AG04450 (cell line): ENCODE measurements around the gene IDH3A. TPM values are rescaled to one million over a fixed set of nuclear protein-coding genes. Genes with fewer than 3 reads are reported as not detected.
"Not testable (repeated sequence)": the region's sequence is repeated elsewhere in the genome, so short reads cannot be mapped to it uniquely, and the experiment has no call there.

Source experiments
- CTCF ChIA-PET: fragments of 300-600, 350-600 bp; formaldehyde crosslinking; extraction: SDS; loops from one replicate; lab custom pipeline; 2022; ENCODE audit warnings: antibody characterized with exemption, inconsistent platforms; lab: Charles Lee
- POLR2A ChIA-PET: fragments of 350-600 bp; formaldehyde crosslinking; extraction: SDS; loops from one replicate; lab custom pipeline; 2021; ENCODE audit warnings: antibody characterized with exemption, inconsistent platforms; lab: Yijun Ruan, JAX
- DNase-seq: peaks from one replicate; pipeline ENCODE4 v3.0.0-alpha.2; 2011; ENCODE audit warnings: low read depth, low spot score
- H3K27ac ChIP-seq: one replicate; pipeline ENCODE4 v1.5.1; 2012; ENCODE audit warnings: low read depth, low read length, control low read depth
- H3K27me3 ChIP-seq: one replicate; pipeline ENCODE4 v1.6.0; 2012; ENCODE audit warnings: low read length; ENCODE audit not compliant: control insufficient read depth, insufficient read depth
- H3K4me3 ChIP-seq: 2 replicates; pipeline ENCODE4 v1.5.1; 2011; ENCODE audit warnings: mild to moderate bottlenecking, low read depth, low read length, control low read depth
- H3K9me3 ChIP-seq: 2 replicates; pipeline ENCODE4 v1.5.1; 2012; ENCODE audit warnings: low read length; ENCODE audit not compliant: control insufficient read depth, insufficient read depth
- polyA plus RNA-seq: library from polyadenylated mRNA; depleted of rRNA; stranded (reverse); fragments of >200 nt; gene quantifications from 2 replicates; pipeline ENCODE4 v1.2.3, GENCODE V29; 2011
- TF ChIP-seq, protein P1 (sequence below): IDR thresholded peaks from 2 replicates; pipeline ENCODE4 v1.5.1; 2011; ENCODE audit warnings: low read depth, low read length, control low read depth, inconsistent platforms

Gene IDH3A
- polyA plus RNA-seq, 1 experiment = 69.1 TPM

DNA sequence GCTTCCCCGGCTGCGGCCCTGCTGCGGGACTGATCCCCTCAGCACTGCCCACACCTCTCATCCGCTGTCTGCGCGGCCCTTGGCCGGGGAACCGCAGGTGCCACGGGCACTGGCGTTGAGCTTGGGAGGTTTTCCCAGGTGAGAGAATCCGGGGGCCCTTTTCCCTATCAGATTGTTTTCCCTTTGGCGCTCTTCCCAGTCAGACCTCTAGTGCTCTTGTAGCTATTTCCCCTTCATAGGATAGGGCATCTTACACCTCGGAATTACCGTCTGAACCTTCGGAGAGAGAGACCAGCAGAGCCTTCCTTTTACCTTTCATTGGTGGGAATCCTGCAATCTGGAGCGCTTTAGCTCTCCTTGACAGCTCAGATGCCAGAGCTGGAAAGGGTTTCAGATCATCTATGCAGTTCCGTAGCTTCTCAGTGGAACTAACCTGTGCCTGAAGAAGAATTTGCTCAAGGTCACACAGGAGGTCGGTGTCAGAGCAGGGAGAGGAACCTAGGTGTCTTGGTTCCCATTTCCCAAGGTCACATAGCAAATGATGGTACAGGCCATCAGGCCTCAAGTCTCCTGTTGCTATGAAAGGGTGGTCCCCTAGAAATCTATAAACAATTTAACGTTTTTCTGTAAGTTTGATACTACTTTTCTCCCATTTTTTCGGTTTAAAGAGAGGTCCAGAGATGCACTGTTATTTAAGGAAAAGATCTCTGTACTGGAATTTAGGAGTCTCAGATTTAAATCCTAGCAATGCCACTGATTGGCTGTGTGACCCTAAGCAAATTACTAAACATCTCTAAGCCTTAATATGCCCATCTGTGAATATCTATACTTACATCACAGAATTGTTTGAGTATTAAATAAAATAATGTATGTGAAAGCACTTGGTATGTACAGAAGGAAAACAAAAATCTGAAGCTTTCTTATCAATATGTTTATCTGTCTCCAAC, 916 bp downstream of the IDH3A start:
- H3K27me3 ChIP-seq = no peaks in the 10 kb centered on the region
- POLR2A ChIA-PET = interaction anchor here (0.8 kb wide), 1 partner anchor 22 kb away, joined by 3 read pairs; no protein-coding TSS in a partner anchor
- TF ChIP-seq, protein P1, sequence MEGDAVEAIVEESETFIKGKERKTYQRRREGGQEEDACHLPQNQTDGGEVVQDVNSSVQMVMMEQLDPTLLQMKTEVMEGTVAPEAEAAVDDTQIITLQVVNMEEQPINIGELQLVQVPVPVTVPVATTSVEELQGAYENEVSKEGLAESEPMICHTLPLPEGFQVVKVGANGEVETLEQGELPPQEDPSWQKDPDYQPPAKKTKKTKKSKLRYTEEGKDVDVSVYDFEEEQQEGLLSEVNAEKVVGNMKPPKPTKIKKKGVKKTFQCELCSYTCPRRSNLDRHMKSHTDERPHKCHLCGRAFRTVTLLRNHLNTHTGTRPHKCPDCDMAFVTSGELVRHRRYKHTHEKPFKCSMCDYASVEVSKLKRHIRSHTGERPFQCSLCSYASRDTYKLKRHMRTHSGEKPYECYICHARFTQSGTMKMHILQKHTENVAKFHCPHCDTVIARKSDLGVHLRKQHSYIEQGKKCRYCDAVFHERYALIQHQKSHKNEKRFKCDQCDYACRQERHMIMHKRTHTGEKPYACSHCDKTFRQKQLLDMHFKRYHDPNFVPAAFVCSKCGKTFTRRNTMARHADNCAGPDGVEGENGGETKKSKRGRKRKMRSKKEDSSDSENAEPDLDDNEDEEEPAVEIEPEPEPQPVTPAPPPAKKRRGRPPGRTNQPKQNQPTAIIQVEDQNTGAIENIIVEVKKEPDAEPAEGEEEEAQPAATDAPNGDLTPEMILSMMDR = no peak
- H3K4me3 ChIP-seq = peak overlapping the region; percentile 75
- no peak for DNase-seq
- CTCF ChIA-PET = interaction anchor here (0.5 to 0.9 kb wide), 2 partner anchors 28 to 647 kb away, joined by 3 to 5 read pairs; no protein-coding TSS in a partner anchor
- no peaks in the 10 kb centered on the region for H3K9me3 ChIP-seq
- H3K27ac ChIP-seq = no peak overlapping the region

DNA sequence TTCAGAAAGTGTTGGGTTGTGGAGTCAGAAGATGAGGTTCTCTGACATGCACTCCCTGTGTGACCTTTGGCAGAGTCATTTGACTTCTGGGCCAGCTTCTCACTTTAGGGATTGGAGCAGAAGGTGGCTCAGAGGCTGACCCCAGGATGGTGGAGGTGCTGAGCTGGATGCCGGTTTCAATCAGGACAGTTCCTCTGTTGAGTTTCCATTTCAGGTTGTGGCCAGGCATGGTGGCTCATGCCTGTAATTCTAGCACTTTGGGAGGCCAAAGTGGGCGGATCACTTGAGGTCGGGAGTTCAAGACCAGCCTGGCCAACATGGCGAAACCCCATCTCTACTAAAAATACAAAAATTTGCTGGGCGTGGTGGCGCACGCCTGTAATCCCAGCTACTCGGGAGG, 1.9 kb downstream of the IDH3A start:
- POLR2A ChIA-PET, CTCF ChIA-PET, H3K4me3 ChIP-seq, H3K9me3 ChIP-seq, H3K27me3 ChIP-seq, H3K27ac ChIP-seq, DNase-seq: not testable (repeated sequence)

DNA sequence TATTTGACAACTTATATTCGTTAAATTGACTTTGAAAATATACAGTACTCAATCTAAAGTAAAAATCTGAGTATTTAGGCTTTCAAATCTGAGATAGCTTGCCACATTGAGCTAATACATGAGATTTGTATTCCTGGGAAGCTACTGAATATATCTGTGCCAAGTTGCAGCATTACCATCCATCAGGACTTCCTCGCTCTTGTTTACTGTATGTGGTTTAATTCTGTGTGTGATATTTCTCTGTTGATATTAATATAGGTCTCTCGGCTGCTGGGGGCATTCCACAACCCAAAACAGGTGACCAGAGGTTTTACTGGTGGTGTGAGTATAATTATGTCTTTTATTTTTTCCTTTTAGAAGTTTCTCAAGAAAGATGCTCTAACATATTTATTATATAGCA, 5.8 kb downstream of the IDH3A start:
- H3K9me3 ChIP-seq = no peaks in the 10 kb centered on the region
- no peak overlapping the region for H3K27ac ChIP-seq
- CTCF ChIA-PET = interaction anchor here (0.7 kb wide), 1 partner anchor 23 kb away, joined by 4 read pairs; no protein-coding TSS in a partner anchor
- H3K27me3 ChIP-seq = no peaks in the 10 kb centered on the region
- TF ChIP-seq, protein P1 = no peak
- POLR2A ChIA-PET = no interaction called here
- no peak overlapping the region for H3K4me3 ChIP-seq
- DNase-seq = no peak

DNA sequence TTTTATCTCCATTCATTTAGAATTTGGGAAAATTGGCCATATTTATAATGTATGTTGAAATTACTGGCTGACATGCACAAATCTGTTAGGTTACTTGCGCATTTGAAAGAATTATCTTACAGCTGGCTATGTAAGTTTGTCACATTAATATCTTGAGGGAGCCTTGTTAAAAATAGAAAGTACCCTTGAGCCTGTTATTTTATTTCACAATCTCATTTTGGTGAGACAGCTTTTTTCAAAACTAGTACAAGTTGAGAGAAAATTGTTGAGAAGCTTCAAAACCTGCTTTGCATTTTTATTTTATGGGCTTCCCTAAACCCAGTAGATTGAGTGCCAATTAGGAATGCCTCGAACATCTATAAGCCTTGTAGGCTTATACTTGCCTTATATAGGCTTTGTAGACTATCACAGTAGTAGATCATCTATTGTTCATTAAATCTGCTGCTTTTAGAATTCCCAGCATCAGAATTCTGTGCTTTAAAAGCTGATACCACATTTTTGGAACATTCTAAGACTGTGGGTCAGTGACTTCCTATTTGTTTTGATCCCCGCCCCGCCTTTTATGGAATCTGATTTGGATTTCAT, 6.3 kb downstream of the IDH3A start:
- CTCF ChIA-PET = interaction anchor here (0.7 kb wide), 1 partner anchor 24 kb away, joined by 4 read pairs; no protein-coding TSS in a partner anchor
- no peak for DNase-seq
- H3K4me3 ChIP-seq = no peak overlapping the region
- no peak overlapping the region for H3K27ac ChIP-seq
- H3K27me3 ChIP-seq = no peaks in the 10 kb centered on the region
- H3K9me3 ChIP-seq = no peaks in the 10 kb centered on the region
- TF ChIP-seq, protein P1 = no peak
- POLR2A ChIA-PET = no interaction called here

DNA sequence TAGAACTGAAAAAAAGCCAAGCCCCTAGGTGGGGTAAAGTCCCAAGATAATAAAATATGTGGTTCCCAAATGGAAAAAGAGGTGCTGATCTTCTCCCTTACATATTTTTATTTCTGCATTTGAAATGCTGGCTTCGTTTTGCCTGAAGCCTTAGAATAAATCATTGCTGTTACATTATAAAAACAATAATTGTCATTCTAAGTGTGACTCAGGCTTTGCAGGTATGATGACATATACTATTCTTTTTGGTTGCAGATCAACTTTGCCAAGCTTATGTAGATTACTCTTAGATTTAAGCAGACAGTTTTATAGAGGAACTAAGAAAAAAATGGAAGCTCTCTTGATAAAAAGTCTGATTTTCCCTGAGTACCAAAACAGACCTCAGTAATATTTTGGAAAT, 7.5 kb downstream of the IDH3A start:
- no peaks in the 10 kb centered on the region for H3K27me3 ChIP-seq
- TF ChIP-seq, protein P1 = no peak
- H3K9me3 ChIP-seq = no peaks in the 10 kb centered on the region
- CTCF ChIA-PET = no interaction called here
- no peak overlapping the region for H3K27ac ChIP-seq
- H3K4me3 ChIP-seq = no peak overlapping the region
- POLR2A ChIA-PET = no interaction called here
- DNase-seq = no peak
